GM18526 (cell line): ENCODE data around the gene BCAM.

Source experiments
- POLR2A ChIP-seq: IDR thresholded peaks from 3 replicates; pipeline ENCODE4 v1.6.1; 2011; ENCODE audit not compliant: insufficient read length; ENCODE audit errors: extremely low read depth

BCAM gene

DNA sequence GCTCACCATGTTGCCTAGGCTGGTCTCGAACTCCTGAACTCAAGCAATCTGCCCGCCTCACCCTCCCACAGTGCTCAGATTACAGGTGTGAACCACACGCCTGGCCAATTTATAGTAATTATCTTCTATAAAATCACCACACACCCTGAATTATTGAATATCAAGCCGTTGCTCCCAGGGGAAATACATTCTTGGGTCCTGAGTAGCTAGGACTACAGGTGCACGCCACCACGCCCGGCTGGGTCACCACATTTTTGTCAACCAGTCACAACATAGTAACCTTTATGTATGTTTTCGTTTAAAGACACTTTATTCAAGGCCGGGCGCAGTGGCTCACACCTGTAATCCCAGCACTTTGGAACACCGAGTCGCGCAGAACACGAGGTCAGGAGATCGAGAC lies 22.9 kb upstream of the BCAM start:
- no peak for TF ChIP-seq POLR2A

DNA sequence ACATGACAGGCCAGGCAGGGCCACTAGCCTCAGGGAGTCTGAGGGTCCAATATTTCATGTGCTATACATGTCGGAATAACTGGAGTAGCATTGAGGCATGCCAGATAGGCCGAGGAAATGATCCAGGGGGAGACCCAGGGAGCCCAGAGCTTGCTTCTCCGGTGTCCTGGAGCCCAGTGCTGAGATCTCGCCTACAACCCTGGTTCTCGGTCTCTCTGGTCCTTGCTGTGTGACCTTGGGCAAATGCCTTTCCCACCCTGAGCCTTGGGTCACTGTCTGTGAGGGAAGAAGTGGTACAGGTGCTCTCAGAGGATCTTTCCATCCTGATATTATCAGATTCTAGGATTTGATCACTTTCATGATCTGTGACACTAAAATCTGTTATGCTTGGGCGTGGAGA lies 19.9 kb upstream of the BCAM start:
- TF ChIP-seq POLR2A: no peak

DNA sequence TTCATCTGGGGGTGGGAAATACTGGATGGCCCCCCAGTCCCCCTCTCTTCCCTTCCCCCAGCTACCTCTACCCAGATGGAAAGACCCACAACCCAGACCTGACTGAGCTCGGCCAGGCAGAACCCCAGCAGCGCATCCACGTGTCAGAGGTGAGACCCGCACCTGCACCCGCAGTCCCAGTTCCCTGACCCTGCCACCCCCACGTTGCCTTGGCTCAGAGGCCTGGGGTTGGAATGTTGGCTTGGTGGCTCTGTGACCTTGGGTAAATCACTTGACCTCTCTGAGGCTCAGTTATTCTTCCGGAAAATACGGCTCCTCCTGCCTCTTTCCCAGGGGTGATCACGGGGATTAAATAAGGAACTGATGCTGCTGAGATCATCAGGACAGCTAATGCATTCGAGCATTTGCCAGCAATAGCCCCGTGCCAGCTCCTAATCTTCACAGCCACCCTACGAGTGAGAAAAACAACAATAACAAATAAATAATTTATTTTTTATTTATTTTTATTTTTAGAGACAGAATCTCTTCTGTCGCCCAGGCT lies 18.9 kb upstream of the BCAM start:
- no peak for TF ChIP-seq POLR2A

- no peak for TF ChIP-seq POLR2A
Measured at GRCh38 chr19:44792281-44792680, 16.6 kb upstream of the BCAM start.

DNA sequence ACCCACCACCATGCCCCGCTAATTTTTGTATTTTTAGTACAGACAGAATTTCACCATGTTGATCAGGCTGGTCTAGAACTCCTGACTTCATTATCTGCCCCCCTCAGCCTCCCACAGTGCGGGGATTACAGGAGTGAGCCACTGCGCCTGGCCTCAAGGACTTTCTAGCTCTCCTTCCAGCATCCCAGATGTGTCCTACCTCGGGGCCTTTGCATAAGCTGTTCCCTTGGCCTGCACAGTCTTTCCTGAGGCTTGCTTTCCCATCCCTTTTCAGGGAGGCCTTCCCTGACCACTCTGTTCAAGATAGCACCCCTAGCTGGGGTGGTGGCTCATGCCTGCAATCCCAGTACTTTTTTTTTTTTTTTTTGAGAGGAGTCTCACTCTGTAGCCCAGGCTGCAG lies 14.3 kb upstream of the BCAM start:
- no peak for TF ChIP-seq POLR2A

DNA sequence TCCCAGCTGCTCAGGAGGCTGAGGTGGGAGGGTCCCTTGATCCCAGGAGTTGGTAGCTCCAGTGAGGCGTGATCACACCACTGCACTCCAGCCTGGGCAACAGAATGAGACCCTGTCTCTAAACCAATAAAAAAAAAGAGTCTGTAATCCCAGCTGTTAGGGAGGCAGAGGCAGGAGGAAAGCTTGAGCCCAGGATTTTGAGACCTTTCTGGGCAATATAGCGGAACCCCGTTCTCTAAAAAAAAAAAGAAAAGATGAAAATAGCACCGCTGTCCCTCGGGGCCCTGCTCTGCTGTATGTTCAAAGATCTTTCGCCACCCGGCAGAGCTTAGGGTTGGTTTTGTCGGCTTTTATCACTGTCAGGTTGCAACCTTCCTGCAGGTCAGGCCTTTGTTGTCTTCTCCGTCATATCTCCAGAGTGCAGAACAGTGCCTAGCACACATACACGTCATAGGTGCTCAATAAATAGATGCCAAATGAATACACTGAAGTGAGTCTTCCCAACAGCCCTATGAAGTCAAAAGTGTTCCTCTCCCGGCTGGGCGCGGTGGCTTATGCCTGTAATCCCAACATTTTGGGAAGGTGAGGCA lies 13.4 kb upstream of the BCAM start:
- TF ChIP-seq POLR2A: no peak

- TF ChIP-seq POLR2A: no peak
Measured at GRCh38 chr19:44796701-44797115, 12.2 kb upstream of the BCAM start.

GRCh38 chr19:44799627-44800346 lies 9.1 kb upstream of the BCAM start:
- TF ChIP-seq POLR2A: no peak

GRCh38 chr19:44800461-44800860 lies 8.4 kb upstream of the BCAM start:
- no peak for TF ChIP-seq POLR2A

GRCh38 chr19:44803442-44804428 lies 5.2 kb upstream of the BCAM start:
- no peak for TF ChIP-seq POLR2A

DNA sequence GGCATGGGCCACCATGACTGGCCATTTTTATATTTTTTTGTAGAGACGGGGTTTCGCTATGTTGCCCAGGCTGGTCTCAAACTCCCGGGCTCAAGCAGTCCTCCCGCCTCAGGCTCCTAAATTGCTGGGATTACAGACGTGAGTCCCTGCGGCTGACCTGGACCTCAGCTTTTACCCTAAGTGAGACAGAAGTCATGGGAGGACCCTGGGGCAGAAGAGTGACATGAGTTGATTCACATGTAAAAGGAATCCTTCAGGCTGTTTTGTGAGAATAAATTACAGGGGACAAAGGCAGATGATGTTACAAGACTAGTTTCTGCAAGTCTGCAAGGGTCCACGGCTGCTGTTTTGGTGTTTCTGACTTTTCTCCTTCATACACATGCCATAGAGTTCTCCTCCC lies 2.6 kb upstream of the BCAM start:
- TF ChIP-seq POLR2A: no peak

DNA sequence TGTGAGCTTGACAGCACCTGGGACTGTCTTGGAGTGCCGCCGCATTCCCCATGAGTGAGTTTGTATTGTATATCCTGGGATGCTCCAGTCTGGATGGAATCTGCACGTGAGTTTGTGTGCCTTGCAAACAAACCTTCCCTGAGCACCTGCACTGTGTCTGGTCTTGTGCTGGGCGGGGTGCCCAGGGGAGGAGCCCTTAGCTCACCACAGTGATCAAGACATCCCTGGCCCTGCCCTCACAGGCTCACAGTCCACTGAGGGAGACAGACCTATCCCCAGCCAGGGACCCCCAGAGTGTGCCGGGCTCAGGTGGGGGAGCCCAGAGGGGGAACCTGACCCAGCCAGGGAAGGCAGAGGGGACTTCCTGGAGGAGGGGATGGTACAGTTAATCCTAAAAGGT lies 1.7 kb upstream of the BCAM start:
- TF ChIP-seq POLR2A: no peak

- TF ChIP-seq POLR2A: no peak
Measured at GRCh38 chr19:44807652-44808462, 1.0 kb upstream of the BCAM start.

DNA sequence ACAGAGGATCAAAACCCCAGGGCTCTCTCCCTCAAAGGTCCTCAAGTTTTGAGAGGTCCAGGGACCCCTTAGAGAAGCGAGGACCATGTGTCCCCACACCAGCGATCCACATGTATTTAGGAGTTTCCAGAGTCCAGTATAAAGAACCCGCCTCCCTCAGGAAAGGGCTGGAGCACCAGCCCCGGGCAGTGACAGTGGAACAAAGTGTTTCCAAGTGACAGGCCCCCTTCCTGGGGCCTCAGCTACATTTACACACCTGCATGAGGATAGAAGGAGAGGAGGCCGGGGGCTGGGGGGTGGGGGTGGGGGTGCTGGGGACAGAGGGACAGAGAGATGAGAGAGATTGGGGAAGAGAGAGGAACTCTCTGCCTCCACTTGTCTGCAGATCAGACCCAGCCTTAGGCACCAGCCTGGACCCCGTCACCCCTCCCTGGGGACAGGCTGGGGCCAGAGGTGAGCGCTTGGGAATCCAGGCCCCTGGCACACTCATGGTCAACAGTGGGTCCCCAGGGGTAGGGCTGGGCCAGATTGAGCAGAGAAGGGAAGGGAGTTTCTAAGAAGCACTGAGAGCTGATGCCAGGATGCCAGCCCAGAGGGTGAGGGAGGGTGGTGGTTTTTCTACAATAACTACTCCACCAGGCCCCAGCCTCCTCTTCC lies 802 bp downstream of the BCAM start:
- no peak for TF ChIP-seq POLR2A

DNA sequence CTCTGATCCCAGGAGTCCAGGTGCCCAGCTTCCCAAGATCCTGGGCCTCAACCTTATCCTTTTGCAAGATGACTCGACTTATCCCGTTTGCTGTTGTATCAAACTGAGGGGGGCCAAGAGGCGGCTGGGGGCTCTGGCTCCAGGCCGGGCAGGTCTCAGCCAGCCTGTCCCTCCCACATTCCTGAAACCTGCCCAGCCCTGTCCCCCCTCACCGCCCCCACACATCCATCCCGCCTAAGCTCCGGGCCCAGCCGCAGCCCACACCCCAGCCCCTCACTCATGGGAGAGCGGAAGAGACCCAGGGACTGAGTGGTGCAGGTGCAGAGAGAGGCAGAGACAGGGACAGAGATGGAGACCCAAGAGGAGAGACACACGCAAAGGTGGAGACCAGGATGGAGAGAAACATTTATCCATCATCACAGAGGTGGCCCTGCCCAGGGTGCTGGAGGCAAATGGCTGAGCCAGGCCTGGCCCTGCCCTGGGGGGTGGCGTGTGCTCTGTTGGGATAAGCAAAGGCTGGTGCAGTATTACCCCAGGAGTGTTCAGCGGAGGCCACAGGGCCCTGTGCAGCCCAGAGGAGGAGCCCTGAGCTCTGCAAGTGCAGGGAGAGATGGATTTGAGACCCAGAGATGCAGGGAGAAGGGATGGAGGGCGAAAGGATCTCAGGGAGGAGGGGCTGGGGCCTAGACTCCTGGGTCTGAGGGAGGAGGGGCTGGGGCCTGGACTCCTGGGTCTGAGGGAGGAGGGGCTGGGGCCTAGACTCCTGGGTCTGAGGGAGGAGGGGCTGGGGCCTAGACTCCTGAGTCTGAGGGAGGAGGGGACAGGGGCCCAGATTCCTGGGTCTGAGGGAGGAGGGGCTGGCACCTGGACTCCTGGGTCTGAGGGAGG lies 1.6 kb downstream of the BCAM start:
- no peak for TF ChIP-seq POLR2A
